GM18951 (cell line): ENCODE results near the gene PGAM5.

Experiments used
- POLR2A ChIP-seq: IDR thresholded peaks from 4 replicates; pipeline ENCODE4 v1.6.1; 2011; ENCODE audit warnings: mild to moderate bottlenecking; ENCODE audit not compliant: insufficient read length, insufficient read depth; ENCODE audit errors: extremely low read depth
- in situ Hi-C: fragments of 300-500 bp; cut with MboI; formaldehyde crosslinking; loops from one replicate; pipeline ENCODE4 v1.12.0; 2022; ENCODE audit warnings: low sequenced_read_pairs, mixed read lengths, inconsistent platforms; ENCODE audit not compliant: unreplicated experiment

PGAM5 gene

DNA sequence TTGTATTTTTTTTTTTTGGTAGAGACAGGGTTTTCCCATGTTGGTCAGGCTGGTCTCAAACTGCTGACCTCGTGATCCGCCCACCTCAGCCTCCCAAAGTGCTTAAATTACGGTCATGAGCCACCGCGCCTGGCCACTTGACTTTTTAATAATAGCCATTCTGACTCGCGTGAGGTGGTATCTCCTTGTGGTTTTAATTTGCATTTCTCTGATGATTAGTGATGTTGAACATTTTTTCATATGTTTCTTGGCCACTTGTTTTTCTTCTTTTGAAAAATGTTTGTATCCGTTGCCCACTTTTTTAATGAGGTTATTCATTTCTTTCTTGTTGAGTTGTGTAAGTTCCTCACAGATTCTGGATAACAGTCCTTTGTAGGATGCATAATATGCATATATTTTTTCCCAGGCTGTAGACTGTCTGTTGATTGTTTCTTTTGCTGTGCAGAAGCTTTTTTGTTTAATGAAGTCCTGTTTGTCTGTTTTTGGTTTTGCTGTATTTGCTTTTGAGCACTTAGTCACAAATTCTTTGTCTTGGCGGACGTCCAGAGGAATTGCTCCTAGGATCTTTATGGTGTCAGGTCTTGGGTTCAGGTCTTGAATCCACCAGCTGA, 10.3 kb upstream of the PGAM5 start:
- in situ Hi-C loops = no loop called here
- no peak for TF ChIP-seq POLR2A

DNA sequence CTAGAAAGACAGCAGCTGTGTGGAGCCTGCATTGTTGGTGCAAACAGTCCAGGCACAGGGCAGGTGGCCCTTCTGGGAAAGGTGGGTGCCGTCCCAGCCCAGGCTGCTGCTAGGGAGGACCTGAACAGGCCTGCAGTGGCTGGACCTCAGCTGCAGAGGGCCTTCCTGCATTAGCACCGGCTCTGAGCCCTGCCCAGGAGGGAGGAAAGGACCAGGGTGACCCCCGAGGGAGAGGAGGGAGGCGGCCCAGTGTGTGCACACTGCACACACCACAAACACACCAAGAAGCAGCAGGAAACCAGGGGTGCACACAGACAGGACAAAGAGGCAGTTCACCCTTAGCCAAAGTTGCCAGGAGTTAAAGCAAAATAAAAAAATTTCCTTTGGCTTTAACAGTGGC, 8.0 kb upstream of the PGAM5 start:
- TF ChIP-seq POLR2A = no peak
- in situ Hi-C loops = no loop called here

DNA sequence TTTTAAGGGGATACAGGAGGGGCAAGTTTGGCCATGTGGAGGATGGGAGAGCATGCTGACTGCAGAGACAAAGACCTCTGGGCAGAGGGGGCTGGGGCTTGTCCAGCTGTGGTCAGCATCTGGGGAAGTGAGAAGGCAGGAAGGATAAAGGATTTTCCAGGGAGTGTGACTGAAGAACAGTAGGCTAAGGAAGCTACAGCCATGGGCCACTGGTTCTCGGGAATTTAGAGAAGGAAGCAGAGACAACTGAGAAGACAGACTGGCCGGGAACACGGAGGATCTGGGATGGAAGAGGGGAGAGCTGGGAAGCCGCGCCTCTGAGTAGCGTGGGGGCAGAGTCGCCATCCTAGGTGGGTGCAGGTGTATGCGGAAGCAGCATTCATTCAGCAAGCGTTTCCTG, 7.0 kb upstream of the PGAM5 start:
- no peak for TF ChIP-seq POLR2A
- in situ Hi-C loops = no loop called here

DNA sequence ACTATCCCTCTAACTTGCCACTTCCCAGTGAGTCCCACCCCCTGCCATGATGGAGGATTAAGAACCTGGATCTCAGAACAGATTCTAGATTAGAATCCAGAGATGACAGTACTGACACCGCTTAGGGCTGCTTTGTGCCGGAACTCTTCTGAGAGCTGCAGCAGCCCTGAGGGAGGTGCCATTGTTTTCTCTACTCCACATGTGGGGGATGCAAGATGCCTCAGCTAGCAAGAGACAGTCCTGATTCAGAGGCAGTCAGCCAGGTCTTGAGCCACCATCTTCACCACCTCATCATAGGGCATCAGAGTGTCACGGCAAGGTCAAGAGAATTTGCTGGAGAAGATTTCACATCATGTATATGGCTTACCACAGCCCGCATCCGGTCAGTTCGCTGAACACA, 3.4 kb upstream of the PGAM5 start:
- in situ Hi-C loops = no loop called here
- TF ChIP-seq POLR2A = no peak

DNA sequence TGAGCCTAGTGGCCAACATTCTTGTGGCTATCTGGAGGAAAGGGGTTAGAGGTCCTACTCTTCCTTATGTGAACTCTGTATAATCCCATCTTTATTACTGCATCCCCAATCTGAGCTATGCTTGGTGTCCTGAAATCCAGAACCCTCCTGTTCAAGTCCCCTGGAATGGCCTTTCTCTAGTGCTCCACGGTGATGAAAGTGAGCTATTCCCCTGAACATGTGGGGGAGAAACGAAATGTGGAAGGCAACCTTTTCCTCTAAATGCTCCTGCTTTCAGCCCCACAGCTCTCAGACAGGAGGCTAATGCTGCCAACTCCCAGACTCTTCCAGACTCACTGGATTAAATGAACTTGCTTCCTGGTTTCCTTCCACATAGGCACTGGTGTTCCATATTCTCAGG, 2.5 kb upstream of the PGAM5 start:
- TF ChIP-seq POLR2A = no peak
- in situ Hi-C loops = no loop called here

DNA sequence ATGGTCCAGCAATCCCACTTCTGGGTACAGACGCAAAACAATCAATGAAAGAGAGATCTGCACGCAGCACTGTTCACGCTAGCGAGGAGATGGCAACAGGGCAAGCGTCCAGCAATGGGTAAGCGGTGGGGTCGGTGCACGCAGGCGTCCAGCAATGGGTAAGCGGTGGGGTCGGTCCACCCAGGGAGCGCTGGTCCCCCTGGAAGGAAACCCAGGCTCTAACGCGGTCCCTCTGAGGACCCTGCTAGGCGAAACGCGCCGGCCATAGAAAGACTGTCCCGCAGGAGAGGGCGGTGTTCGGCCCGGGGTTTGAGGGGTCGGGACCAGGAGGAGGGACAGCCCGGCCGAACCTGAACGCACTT, 618 bp upstream of the PGAM5 start:
- in situ Hi-C loops = no loop called here
- no peak for TF ChIP-seq POLR2A

DNA sequence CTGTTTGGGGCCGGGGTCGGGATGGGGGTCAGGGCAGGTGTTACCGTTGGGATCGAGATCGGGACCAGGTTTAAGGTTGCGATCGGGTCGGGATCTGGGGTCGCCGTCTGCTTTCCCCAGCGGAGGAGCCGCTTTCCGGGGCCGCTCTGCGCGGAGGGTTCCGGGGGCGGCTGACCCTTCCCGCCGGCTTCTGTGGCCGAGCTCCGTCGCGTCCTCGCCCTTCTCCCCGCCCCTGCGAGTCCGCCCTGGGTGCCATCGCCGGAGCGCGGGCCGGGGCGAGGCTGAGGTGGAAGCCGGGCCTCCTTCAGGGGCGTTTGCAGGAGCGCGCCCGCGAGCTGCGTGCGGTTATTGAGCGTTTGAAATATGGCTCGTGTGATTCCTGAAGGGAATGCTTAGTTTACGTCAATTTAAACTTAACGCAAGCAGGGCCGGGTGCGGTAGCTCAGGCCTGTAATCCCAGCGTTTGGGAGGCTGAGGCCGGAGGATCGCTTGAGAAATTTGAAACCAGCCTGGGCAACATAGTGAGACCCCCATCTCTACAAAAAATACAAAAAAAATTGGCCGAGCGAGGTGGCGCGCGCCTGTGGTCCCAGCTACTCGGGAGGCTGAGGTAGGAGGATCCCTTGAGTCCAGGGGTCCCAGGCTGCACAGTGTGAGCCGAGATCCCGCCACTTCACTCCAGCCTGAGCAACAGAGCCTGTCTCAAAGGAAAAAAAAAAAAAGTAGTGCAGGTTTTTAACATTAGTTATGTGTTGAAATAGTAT, 620 bp downstream of the PGAM5 start:
- in situ Hi-C loops = no loop called here
- no peak for TF ChIP-seq POLR2A

DNA sequence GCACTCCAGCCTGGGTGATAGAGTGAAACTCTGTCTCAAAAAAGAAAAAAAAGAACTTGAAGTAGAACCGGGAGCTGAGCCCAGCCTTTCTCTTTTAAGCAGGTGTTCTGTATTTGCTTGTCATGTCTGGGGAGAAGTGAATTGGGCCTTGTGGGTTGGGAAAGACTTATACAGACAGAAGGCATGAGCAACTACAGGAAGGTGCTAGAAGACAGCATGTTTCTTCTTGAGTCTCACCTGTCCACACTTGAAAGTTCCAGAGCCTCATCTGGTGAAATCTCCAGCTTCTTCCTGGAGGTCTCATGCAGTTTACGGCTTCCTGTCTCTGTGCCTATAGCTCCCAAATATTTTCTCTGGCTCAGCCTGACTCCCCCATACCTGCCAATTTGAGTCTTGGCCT, 2.5 kb downstream of the PGAM5 start:
- TF ChIP-seq POLR2A = no peak
- in situ Hi-C loops = no loop called here

DNA sequence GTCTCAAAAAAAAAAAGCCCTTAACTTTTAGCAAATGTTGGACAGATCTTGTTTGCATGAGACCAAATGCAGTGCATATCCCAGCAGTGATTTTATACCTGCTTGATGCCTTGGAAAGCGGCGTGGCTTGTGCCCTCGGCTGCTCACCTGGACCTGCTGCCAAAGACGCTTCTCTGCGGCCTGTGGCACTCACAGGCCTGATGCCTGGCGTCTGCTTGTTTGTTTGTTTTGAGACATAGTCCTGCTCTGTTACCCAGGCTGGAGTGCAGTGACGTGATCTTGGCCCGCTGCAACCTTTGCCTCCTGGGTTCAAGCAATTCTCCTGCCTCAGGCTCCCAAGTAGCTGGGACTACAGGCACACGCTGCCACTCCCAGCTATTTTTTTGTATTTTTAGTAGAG, 5.2 kb downstream of the PGAM5 start:
- in situ Hi-C loops = no loop called here

DNA sequence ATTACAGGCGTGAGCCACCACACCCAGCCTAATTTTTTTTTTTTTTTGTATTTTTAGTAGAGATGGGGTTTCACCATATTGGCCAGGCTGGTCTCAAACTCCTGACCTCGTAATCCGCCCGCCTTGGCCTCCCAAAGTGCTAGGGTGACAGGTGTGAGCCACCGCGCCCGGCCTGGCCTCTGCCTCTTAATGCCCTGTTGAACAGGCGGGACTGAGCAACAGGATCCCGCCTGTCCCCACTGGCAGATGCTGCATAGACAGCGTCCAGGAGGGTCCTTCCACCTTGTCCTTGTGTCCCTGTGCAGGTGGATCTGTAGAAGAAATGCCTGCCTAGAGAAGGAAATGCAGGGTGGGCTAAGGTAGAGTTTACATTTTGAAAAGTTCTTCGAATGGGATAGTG, 5.7 kb downstream of the PGAM5 start:
- no peak for TF ChIP-seq POLR2A
- in situ Hi-C loops = no loop called here

More for the DNA sequence above, 5.2 kb downstream of the PGAM5 start:
- no peak for TF ChIP-seq POLR2A

DNA sequence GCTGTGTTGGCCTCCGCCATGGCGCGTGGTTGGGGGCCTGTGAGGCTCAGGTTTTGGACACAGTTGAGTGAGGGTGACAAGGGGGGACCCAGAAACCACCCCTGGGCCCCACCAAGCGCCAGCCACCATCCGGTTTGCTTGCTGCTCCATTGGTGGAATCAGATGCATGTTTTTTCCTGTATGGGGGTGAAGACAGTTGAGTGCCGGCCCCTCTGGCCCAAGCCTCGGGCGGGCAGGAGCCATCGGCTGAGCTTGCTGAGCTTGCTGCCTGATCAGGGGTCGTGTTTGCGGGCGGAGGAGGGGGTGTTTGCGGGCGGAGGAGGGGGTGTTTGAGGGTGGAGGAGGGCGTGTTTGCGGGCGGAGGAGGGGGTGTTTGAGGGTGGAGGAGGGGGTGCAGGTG, 6.4 kb downstream of the PGAM5 start:
- TF ChIP-seq POLR2A = no peak
- in situ Hi-C loops = no loop called here

DNA sequence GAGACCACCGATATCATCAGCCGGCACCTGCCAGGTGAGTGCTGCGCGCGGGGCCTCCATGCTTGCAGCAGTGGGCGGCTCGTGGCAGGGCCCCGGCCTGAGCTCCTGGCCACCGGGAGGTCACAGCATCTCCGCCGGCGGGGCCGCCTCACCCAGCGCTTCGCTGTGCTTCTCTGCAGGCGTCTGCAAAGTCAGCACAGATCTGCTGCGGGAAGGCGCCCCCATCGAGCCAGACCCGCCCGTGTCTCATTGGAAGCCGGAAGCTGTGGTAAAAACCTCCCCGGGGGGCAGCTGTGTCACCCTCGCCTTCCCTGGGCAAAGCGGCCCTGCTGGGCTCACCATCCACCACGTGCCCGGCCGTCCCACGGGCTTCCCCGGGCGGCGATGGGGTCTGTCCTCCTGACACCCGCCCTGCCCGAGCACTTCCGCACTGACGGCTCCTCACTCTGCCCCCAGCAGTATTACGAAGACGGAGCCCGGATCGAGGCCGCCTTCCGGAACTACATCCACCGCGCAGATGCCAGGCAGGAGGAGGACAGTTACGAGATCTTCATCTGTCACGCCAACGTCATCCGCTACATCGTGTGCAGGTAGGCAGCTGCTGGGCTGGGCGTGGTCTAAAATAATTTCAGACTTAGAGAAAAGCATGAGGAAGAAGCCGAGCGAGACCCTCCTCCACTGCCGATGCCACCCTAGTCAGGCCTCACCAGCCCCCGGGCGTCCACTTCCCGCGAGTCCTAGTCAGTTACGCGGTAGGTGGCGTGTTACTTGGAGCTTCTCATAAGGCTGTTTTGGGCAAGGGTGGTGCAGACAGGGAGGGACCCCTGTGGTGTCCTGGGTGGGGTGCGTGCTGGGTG, 7.1 kb downstream of the PGAM5 start:
- TF ChIP-seq POLR2A = no peak
- in situ Hi-C loops = no loop called here

DNA sequence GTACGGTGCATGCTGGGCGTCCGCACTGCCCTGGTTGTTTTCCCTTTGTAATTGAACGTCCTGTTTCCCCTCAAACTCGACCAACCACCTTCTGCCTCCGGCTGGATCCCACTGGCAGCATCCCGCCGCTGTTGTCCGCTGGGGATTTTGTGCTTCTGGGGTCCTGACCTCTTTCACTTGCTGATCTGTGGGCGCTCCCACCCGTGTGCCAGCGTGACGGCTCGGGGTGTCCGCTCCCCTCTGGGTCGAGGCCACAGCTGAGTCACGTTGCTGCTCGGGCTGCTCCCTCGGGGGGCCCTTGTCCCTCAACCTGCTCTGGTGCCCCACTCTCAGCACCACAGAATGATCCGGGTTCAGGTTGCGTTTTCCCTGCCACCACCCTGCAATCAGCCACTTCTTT, 8.0 kb downstream of the PGAM5 start:
- in situ Hi-C loops = no loop called here
- TF ChIP-seq POLR2A = no peak

DNA sequence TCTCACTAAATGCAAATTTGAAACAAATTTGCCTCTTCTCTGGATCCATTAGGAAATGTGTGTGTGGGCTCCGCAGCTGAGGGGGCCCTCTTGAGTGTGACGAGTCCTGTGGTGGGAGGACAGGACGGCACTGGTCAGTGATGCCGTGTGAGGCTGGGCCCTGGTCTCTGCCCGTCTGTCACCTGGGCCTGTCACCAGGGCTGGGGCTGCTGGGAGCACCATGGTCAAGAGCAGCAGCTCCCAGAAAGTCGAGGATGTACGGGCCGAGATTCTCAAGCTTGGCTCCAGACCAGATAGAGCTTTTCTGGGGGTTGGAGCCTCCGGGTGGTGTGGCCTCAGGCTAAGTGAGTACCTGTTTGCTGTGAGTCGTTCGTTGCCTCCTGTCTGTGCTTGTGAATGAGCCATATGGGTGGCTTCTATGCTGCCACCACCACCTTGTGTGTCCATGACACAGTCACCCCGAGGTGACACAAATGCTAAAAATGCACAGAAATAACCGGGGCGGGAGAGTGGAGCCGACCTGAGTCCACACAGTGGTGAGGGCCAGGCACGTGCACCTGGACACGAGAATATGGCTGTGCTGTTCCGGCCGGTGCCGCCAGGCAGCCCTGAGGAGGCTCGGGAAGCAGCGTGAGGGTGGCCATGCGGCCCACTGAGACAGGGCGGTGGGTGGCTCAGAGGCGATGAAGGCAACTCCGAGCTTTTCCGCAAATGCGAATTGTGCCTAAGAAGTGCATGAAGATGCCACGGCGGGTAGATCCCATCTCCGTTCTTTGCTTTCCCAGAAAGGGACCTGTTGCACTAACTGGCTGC, 8.7 kb downstream of the PGAM5 start:
- no peak for TF ChIP-seq POLR2A
- in situ Hi-C loops = no loop called here

DNA sequence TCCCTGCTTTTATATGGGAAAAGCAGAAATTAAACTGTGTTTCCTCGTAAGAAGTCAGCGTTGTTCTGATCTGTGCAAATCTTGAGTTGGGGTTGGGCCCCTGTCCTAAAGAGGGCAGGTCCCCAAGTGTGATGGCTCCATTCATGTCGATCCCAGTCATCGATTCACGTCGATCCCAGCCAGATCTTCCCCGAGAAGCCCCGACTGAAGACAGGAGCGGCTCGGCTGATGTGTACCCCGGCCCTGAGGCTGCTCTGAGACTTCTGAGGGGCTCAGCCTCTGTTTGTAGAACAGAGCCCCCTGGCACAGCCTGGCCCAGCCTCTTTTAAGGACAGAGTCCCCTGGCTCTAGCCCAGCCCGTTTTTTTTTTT, 9.3 kb downstream of the PGAM5 start:
- in situ Hi-C loops = no loop called here
- no peak for TF ChIP-seq POLR2A
